ENCODE measurements around the gene CD4. TPM values are rescaled to one million over a fixed set of nuclear protein-coding genes. Genes with fewer than 3 reads are reported as not detected.
"Not testable (repeated sequence)": the region's sequence is repeated elsewhere in the genome, so short reads cannot be mapped to it uniquely, and the experiment has no call there.

Gene CD4
- total RNA-seq (2012; rRNA removed) (4.2 and 5.7 TPM in 2 replicates), polyA plus RNA-seq (2012; rRNA removed) (15.0 and 15.7 TPM in 2 replicates), Bru-seq, nascent RNA (percentile 47 among the genes with signal in this experiment), BruChase-seq, experiment 1, labeled RNA remaining after a 6-hour chase (percentile 54 among the genes with signal in this experiment), BruChase-seq, experiment 2, labeled RNA remaining after a 2-hour chase (percentile 50 among the genes with signal in this experiment)
- polyA plus RNA-seq (2012; cell fraction: cytosol; rRNA removed): 11.0 and 13.1 TPM in 2 replicates
- 10.0 and 11.9 TPM in 2 replicates for polyA plus RNA-seq (2012; cell fraction: nucleus; rRNA removed; ENCODE audit: low replicate concordance)
- long read RNA-seq, transcript CD4-201 (10 exons, 3,114 nt): major isoform, 25 of 43 reads
- long read RNA-seq, partial matches to known transcripts: 10 of 43 reads
- long read RNA-seq, other reads (novel, unspliced or antisense): 8 of 43 reads

DNA sequence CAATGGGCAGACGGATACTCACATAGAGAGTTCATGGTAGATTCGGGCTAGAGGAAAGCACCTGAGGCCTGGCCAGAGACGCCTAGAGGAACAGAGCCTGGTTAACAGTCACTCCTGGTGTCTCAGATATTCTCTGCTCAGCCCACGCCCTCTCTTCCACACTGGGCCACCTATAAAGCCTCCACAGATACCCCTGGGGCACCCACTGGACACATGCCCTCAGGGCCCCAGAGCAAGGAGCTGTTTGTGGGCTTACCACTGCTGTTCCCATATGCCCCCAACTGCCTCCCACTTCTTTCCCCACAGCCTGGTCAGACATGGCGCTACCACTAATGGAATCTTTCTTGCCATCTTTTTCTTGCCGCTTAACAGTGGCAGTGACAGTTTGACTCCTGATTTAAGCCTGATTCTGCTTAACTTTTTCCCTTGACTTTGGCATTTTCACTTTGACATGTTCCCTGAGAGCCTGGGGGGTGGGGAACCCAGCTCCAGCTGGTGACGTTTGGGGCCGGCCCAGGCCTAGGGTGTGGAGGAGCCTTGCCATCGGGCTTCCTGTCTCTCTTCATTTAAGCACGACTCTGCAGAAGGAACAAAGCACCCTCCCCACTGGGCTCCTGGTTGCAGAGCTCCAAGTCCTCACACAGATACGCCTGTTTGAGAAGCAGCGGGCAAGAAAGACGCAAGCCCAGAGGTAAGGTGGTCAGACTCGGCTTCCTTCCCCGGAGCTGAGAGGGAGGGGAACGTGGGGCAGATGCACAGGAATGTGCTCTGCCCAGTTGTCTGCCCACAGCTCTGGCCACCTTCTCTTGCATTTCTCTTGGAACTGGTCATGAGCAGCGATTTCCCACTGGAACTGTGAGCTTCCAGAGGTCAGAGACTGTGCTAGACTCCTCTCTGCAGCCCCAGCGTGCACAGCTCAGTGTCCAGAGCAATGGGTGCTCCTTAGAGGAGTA lies at the start of gene CD4:
CD4 (plus strand) TSS at position 557 of the 953 bp plus-strand sequence. CDS start 10,611 bp downstream, outside the sequence.
- Histone ChIP-seq H3K27ac (ENCODE audit: insufficient read depth, low read length) (peak within 1 kb of the TSS; percentile 63), H3K36me3 (ENCODE audit: control insufficient read depth, insufficient read depth, low read length) (no peaks in the 10 kb centered on the region), H4K5ac (ENCODE audit: low read depth, low read length) (peak within 1 kb of the TSS; percentile 99), H4K91ac (ENCODE audit: insufficient read depth, low read depth, low read length) (peak within 1 kb of the TSS; percentile 86), H2AFZ (replicated peaks; ENCODE audit: low read length, poor library complexity) (peak within 1 kb of the TSS; percentile 83), H2BK5ac (ENCODE audit: low read depth, low read length, poor library complexity, severe bottlenecking) (peak within 1 kb of the TSS; percentile 45), H3K4ac (ENCODE audit: low read depth, low read length) (peak within 1 kb of the TSS; percentile 75), H4K8ac (ENCODE audit: low read depth in 2 of 2, low read length in 2 of 2) (peak within 1 kb of the TSS; percentile 84 to 92), H3K9me1 (ENCODE audit: insufficient read depth, low read length) (peaks cover 8% of the 10 kb centered on the region; the same call in 1 of the 2 replicates), H3K27me3 (ENCODE audit: control insufficient read depth, insufficient read depth, low read length) (no peaks in the 10 kb centered on the region), H3K79me1 (ENCODE audit: low read depth in 1 of 2, low read length in 2 of 2) (peaks cover 0 to 14% of the 10 kb centered on the region in 2 experiments; a peak in 2 of 4 replicates), H3K4me1 (ENCODE audit: control insufficient read depth, insufficient read depth, low read length) (peaks cover 21% of the 10 kb centered on the region), H3K23ac (ENCODE audit: low read depth, low read length) (peak within 1 kb of the TSS; percentile 92), H2AK5ac (ENCODE audit: low read depth, low read length) (peak within 1 kb of the TSS; percentile 8; the same call in 1 of the 2 replicates), H3K4me2 (ENCODE audit: low read depth, low read length) (peak within 1 kb of the TSS; percentile 78), H2AK9ac (replicated peaks; ENCODE audit: low read depth, low read length, poor library complexity) (peak within 1 kb of the TSS; percentile 60), H3K18ac (ENCODE audit: low read depth, low read length) (peak within 1 kb of the TSS; percentile 71), H3K9me3 (ENCODE audit: control insufficient read depth, insufficient read depth, low read length) (no peaks in the 10 kb centered on the region), H3K56ac (ENCODE audit: extremely low read depth, insufficient read depth, low read length) (peak within 1 kb of the TSS; percentile 25; the same call in 1 of the 2 replicates), H3K9ac (ENCODE audit: low read depth, low read length) (peak within 1 kb of the TSS; percentile 63), H3K14ac (replicated peaks; ENCODE audit: low read depth, low read length) (peak within 1 kb of the TSS; percentile 91), H2BK20ac (ENCODE audit: low read depth, low read length) (peak within 1 kb of the TSS; percentile 4; the same call in 1 of the 2 replicates), H2BK15ac (ENCODE audit: low read depth, low read length) (peak within 1 kb of the TSS; percentile 57; the same call in 1 of the 3 replicates), H4K20me1 (ENCODE audit: insufficient read depth, low read length) (no peaks in the 10 kb centered on the region), H2BK120ac (ENCODE audit: low read depth, low read length) (peak within 1 kb of the TSS; percentile 62), H3K4me3 (ENCODE audit: insufficient read depth, low read depth, low read length) (peak within 1 kb of the TSS; percentile 42)
- dilution Hi-C loops (cut with HindIII; ENCODE audit: low sequenced_read_pairs, unreplicated experiment): no loop called here
- ChIA-PET POLR2A (ENCODE audit: unreplicated experiment) (interaction anchor here (0.5 kb wide), 2 partner anchors 30 to 128 kb away, joined by 3 read pairs; no protein-coding TSS in a partner anchor), CTCF (interaction anchor here (0.9 to 1.8 kb wide), 3 partner anchors 10 to 37 kb away, joined by 3 to 12 read pairs (median 3); partner anchors contain the start of gene MLF2)
- no peak for TF ChIP-seq POLR2A (IDR thresholded peaks at IDR 0.05; ENCODE audit: low read depth, low read length)
- no peak for TF ChIP-seq MAZ (IDR thresholded peaks at IDR 0.05; ENCODE audit: borderline replicate concordance, low read depth, low read length)
- TF ChIP-seq MAFK (IDR thresholded peaks at IDR 0.05; ENCODE audit: low read depth, low read length): no peak
- TF ChIP-seq FOS (IDR thresholded peaks at IDR 0.05; ENCODE audit: low read depth, low read length): no peak
- TF ChIP-seq SMC3 (IDR thresholded peaks at IDR 0.05; ENCODE audit: low read depth, low read length): no peak
- in situ Hi-C loops (cut with MboI; ENCODE audit: low sequenced_read_pairs): no loop called here
- DNase-seq (no peak), ATAC-seq (ENCODE audit: low read depth) (peak; percentile 77)
- intact Hi-C loops (cut with micrococcal nuclease): no loop called here
- no TSS peak for BruUV-seq (replicated peaks)
- WGBS, 2 experiments (ENCODE audit: extremely low coverage in 2 of 2, insufficient read length in 1 of 2): 27% methylated on average over 6 of the region's 18 CpGs; no CpG with 5 or more reads in 1 of the 2 experiments

DNA sequence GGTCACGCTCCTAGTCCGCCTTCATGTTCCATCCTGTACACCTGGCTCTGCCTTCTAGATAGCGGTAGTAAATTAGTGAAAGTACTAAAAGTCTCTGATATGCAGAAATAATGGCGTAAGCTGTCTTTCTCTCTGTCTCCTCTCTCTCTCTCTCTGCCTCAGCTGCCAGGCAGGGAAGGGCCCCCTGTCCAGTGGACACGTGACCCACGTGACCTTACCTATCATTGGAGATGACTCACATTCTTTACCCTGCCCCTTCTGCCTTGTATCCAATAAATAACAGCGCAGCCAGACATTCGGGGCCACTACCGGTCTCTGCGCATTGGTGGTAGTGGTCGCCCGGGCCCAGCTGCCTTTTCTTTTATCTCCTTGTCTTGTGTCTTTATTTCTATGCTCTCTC lies 47.2 kb upstream of the CD4 start:
- H3K27me3 ChIP-seq (ENCODE audit: control insufficient read depth, insufficient read depth, low read length); H3K18ac ChIP-seq (ENCODE audit: low read depth, low read length); H2AK9ac ChIP-seq (replicated peaks; ENCODE audit: low read depth, low read length, poor library complexity); H2BK15ac ChIP-seq (ENCODE audit: low read depth, low read length); H3K4ac ChIP-seq (ENCODE audit: low read depth, low read length); POLR2A ChIA-PET (ENCODE audit: unreplicated experiment); H2AK5ac ChIP-seq (ENCODE audit: low read depth, low read length); H3K4me1 ChIP-seq (ENCODE audit: control insufficient read depth, insufficient read depth, low read length); H3K9ac ChIP-seq (ENCODE audit: low read depth, low read length); dilution Hi-C loops (cut with HindIII; ENCODE audit: low sequenced_read_pairs, unreplicated experiment); H2BK5ac ChIP-seq (ENCODE audit: low read depth, low read length, poor library complexity, severe bottlenecking); H2BK20ac ChIP-seq (ENCODE audit: low read depth, low read length); H3K27ac ChIP-seq (ENCODE audit: insufficient read depth, low read length); H3K9me1 ChIP-seq (ENCODE audit: insufficient read depth, low read length); BruUV-seq (replicated peaks); H4K20me1 ChIP-seq (ENCODE audit: insufficient read depth, low read length); H3K9me3 ChIP-seq (ENCODE audit: control insufficient read depth, insufficient read depth, low read length); ATAC-seq (ENCODE audit: low read depth); H4K91ac ChIP-seq (ENCODE audit: insufficient read depth, low read depth, low read length); H3K56ac ChIP-seq (ENCODE audit: extremely low read depth, insufficient read depth, low read length); H3K14ac ChIP-seq (replicated peaks; ENCODE audit: low read depth, low read length); H3K4me2 ChIP-seq (ENCODE audit: low read depth, low read length); H3K79me1 ChIP-seq (ENCODE audit: low read depth in 1 of 2, low read length in 2 of 2); H2BK120ac ChIP-seq (ENCODE audit: low read depth, low read length); H4K5ac ChIP-seq (ENCODE audit: low read depth, low read length); H2AFZ ChIP-seq (replicated peaks; ENCODE audit: low read length, poor library complexity); in situ Hi-C loops (cut with MboI; ENCODE audit: low sequenced_read_pairs); intact Hi-C loops (cut with micrococcal nuclease); H3K23ac ChIP-seq (ENCODE audit: low read depth, low read length); DNase-seq; H4K8ac ChIP-seq (ENCODE audit: low read depth in 2 of 2, low read length in 2 of 2); H3K4me3 ChIP-seq (ENCODE audit: insufficient read depth, low read depth, low read length); CTCF ChIA-PET: not testable (repeated sequence)
- WGBS, 2 experiments (ENCODE audit: extremely low coverage in 2 of 2, insufficient read length in 1 of 2): no CpG with 5 or more reads among the region's 12 CpGs
- H3K36me3 ChIP-seq (ENCODE audit: control insufficient read depth, insufficient read depth, low read length): peaks cover 14% of the 10 kb centered on the region
